GM11168 (cell line): Measurements from ENCODE around the gene ZAP70.

Experiments used
- in situ Hi-C: fragments of 300-500 bp; cut with MboI; formaldehyde crosslinking; loops from one replicate; pipeline ENCODE4 v1.12.0; 2022; ENCODE audit warnings: low sequenced_read_pairs; ENCODE audit not compliant: unreplicated experiment

The ZAP70 gene

GRCh38 chr2:97714950-97715652, 1.7 kb downstream of the ZAP70 start:
- in situ Hi-C loops = no loop called here

DNA sequence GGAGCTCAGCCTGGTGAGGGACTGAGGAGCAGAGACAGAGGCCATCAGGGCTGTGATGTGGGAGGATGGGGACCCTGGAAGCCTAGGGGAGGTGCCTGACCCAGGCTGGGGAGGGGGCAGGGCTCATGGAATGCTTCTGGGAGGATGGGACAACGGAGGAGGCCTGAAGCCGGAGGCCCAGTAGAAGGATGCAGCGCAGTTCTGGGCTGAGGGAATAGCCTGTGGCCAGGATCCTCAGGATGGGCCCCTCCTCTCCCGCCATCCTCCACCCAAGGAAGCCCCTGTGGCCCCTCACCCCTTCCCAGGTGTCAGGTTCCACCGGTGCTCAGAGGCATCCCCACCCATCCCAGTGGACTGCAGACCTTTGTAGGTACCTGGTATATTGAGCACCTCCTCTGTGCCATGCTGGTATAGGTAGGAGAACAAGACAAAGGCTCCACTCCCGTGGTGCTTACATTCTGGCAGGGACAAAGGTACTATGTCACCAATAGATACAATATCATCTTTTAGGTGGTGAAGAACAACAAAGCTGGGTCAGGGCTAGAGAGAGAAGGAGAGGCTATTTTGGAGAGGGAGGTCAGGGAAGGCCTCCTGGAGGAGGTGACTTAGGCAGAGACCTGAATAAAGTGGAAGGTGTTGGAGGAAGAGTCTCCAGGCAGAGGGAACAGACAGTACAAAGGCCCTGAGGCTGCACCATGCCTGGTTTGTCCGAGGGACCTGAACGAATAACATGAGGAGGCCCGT, 2.7 kb downstream of the ZAP70 start:
- in situ Hi-C loops = no loop called here

- in situ Hi-C loops = no loop called here
Measured at GRCh38 chr2:97716695-97717612, 3.6 kb downstream of the ZAP70 start.

GRCh38 chr2:97717613-97717995, 4.2 kb downstream of the ZAP70 start:
- in situ Hi-C loops = no loop called here

- in situ Hi-C loops = no loop called here
Measured at GRCh38 chr2:97718051-97718882, 4.9 kb downstream of the ZAP70 start.

GRCh38 chr2:97718942-97719341, 5.6 kb downstream of the ZAP70 start:
- in situ Hi-C loops = no loop called here

DNA sequence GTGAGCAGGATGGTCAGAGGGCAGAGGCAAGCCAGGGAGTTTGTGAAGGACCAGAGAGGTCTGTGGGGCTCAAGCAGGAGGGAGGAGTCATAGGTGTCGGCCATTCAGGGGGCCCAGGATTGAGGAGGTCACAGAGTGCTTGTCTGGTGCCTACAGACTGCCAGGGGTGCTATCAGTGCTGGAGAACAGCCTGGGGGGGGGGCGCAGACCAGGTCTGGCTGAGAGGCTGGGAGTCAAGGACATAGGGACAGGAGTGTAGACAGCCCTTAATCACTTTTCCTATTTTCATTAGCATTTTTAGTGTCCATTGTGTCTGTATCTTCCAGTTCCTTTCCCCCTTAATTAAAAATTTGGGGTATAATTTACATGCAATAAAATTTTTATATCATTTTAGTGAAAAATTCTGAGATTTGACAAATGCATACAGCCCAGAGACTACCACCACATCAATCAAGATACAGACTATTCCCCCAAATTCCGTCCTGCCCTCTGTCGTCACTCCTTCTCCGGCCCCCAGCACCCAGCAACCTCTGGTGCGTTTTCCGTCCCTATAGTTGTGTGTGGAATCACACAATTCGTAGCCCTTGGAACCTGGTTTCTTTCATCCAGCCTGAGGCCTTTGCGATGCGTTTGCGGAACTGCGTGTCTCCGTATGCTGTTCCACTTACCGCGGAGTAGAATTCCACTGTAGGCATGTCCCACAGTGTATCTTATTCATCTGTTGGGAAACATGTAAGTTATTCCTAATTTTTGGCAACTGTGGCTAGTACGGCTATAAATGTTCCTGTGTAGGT, 6.2 kb downstream of the ZAP70 start:
- in situ Hi-C loops = no loop called here

DNA sequence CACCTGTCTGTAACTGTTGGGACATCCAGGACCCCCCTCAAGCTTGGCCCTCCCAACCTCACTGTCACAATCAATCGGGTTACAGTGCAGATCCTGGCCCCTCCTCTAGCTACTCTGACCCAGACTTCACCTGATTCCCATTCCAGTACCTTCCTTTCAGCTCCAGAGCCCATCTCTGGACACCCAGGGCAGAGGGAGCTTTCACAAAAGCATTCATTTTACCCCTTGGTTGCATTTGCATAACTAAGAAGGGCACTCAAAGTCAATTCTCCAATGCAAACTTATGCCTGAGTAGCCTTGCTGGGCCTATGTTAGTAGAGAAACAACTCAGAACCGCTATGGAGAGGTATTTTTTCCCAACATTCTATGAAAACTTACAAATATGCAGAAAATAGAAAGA, 7.4 kb downstream of the ZAP70 start:
- in situ Hi-C loops = no loop called here

- in situ Hi-C loops = no loop called here
Measured at GRCh38 chr2:97722227-97722626, 8.9 kb downstream of the ZAP70 start.

GRCh38 chr2:97723156-97724072, 10.0 kb downstream of the ZAP70 start:
- in situ Hi-C loops = no loop called here

DNA sequence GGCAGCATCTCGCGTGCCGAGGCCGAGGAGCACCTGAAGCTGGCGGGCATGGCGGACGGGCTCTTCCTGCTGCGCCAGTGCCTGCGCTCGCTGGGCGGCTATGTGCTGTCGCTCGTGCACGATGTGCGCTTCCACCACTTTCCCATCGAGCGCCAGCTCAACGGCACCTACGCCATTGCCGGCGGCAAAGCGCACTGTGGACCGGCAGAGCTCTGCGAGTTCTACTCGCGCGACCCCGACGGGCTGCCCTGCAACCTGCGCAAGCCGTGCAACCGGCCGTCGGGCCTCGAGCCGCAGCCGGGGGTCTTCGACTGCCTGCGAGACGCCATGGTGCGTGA, 10.7 kb downstream of the ZAP70 start:
- in situ Hi-C loops = no loop called here

DNA sequence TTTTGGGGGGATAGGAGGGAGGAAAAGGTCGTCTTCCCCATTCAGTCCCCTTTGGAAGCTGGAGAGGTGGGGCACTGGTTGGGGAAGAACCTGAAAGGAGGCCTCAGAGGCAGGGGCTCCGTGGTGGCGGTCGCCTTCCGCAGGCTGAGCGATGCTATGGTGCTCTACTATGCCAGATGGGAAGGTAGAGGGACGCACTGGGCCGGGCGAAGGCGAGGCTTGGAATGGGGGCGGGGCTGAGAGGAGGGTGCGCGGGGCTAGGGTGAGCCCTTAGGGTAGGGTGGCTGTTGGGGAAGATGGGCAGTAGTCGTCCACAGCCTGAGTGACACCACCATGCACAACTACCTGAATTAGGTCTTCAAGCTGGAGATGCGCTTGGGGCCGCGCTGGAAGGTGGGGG, 11.1 kb downstream of the ZAP70 start:
- in situ Hi-C loops = no loop called here

DNA sequence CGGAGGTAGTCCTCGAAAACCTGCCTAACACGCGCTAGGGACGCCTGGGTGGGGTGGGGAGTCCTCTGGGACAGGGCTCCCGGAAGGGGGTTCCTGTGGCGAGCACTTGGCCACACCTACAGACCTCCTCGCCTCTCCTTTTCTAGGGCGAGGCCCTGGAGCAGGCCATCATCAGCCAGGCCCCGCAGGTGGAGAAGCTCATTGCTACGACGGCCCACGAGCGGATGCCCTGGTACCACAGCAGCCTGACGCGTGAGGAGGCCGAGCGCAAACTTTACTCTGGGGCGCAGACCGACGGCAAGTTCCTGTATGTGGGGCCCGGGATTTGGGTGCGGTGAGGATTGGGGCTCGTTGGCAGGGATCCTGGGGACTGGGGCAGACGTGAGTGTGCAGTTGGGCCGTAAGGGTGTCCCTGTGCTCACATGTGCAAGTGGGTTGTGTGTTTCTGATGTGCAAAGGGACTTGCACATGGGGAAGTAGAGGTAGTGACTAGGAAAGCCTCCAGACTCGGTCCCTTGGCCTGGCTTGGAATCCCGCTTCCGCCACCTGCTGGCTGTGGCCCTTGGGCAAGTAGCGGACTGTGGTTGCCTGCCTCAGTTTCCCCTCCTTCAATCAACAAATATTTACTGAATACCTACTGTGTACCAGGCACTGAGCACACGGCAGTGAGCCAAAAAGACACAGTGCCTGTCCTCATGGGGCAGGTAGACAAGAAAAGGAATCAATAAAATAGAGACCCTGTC, 11.7 kb downstream of the ZAP70 start:
- in situ Hi-C loops = no loop called here

DNA sequence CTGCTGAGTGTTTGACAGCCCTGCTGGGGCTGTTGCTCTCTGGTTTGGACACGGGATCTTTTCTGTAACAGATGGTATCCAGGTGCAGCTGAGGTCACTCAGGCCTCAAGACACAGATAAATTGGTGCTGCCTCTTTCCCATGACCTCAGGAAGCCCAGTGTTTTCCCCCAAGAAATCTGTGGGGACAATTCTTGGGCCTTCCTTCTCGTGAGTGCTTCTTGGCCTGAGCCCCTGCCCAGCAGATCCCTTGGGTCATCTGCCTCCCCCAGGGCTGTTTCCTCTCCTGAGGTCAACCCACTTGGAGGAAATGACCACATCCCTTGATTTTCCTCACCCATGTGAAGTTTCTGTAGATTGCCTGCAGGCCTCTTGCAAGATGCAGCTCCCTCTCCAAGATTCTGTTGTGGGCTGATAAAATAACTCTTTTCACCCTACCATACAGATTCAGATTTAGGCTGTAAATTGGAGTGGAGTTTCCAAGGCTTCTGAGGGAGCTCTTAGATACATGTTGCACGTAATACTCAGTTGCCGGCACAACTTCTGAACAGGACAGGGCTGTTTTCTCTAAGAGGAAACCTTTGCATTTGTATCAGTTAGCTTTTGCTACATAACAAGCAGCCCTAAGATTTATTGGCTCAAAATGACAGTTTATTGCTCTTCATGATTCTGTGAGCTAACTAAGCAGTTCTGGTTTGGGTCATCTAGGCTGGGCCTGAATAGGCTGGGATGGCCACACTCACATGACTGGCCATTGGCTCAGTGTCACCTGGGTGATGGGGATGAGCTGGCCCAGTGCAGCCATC, 13.1 kb downstream of the ZAP70 start:
- in situ Hi-C loops = no loop called here

GRCh38 chr2:97727296-97727695, 13.9 kb downstream of the ZAP70 start:
- in situ Hi-C loops = no loop called here

- in situ Hi-C loops = no loop called here
Measured at GRCh38 chr2:97728091-97728731, 14.8 kb downstream of the ZAP70 start.
